Lung (tissue), 12 donors: ENCODE results near the gene BAIAP2. TPM values are rescaled to one million over a fixed set of nuclear protein-coding genes. Genes with fewer than 3 reads are reported as not detected.

ENCODE experiments used
- ATAC-seq: fragments of 200-7000 bp; cut with Tn5 transposase; one replicate; pipeline ENCODE4 v1.9.1; 2020; ENCODE audit warnings: moderate number of reproducible peaks; ENCODE audit not compliant: insufficient read depth, low FRiP score
- DNase-seq, 3 donors: peaks; one replicate each; pipeline ENCODE4 v3.0.0-alpha.2; 2013 to 2017
- H3K27ac ChIP-seq, 2 donors: one replicate each; pipeline ENCODE4 v1.5.1; 2013; ENCODE audit warnings: mild to moderate bottlenecking in 2 of 2, moderate library complexity in 2 of 2, control low read depth in 1 of 2, inconsistent platforms in 1 of 2, low read depth in 1 of 2, low read length in 1 of 2
- H3K27me3 ChIP-seq, 3 donors: one replicate each; pipeline ENCODE4 v1.5.1; 2013; ENCODE audit warnings: low read length in 2 of 3; ENCODE audit not compliant: control insufficient read depth in 3 of 3, insufficient read depth in 3 of 3
- H3K36me3 ChIP-seq, 4 donors: one replicate each; pipeline ENCODE4 v1.5.1; 2013; ENCODE audit warnings: low read length in 4 of 4, mild to moderate bottlenecking in 1 of 4, moderate library complexity in 1 of 4; ENCODE audit not compliant: control insufficient read depth in 4 of 4, insufficient read depth in 4 of 4
- H3K4me1 ChIP-seq, 5 donors: one replicate each; pipeline ENCODE4 v1.5.1; 2013; ENCODE audit warnings: low read length in 5 of 5, mild to moderate bottlenecking in 2 of 5, moderate library complexity in 1 of 5; ENCODE audit not compliant: control insufficient read depth in 5 of 5, insufficient read depth in 5 of 5
- H3K4me3 ChIP-seq: one replicate; pipeline ENCODE4 v1.5.1; 2013; ENCODE audit warnings: mild to moderate bottlenecking, control low read depth, moderate library complexity
- H3K9ac ChIP-seq, 2 donors: one replicate each; pipeline ENCODE4 v1.5.1; 2013; ENCODE audit warnings: low read length in 2 of 2, control low read depth in 1 of 2; ENCODE audit not compliant: insufficient read depth in 1 of 2
- H3K9me3 ChIP-seq, 4 donors: one replicate each; pipeline ENCODE4 v1.5.1; 2013; ENCODE audit warnings: low read length in 3 of 4, mild to moderate bottlenecking in 1 of 4, moderate library complexity in 1 of 4; ENCODE audit not compliant: control insufficient read depth in 4 of 4, insufficient read depth in 3 of 4
- CTCF ChIP-seq: IDR thresholded peaks from 2 replicates; pipeline ENCODE4 v1.5.1; 2012; ENCODE audit warnings: mild to moderate bottlenecking; ENCODE audit errors: control extremely low read depth, extremely low read depth
- WGBS, 2 donors: extraction: QIAGEN DNeasy Blood & Tissue Kit; methylation state at CpG; one replicate each; pipeline ENCODE4 v1.1.7; 2013; 5-methylcytosine and 5-hydroxymethylcytosine counted together
- polyA plus RNA-seq, 2 donors: library from polyadenylated mRNA; stranded (reverse); fragments of 200-250 nt; gene quantifications; one replicate each; pipeline ENCODE4 v1.2.1, GENCODE V29; 2013
- total RNA-seq, 2 donors: library from RNA; depleted of rRNA in 1 of 2; stranded (reverse); fragments of >200 nt in 1 of 2; gene quantifications; one replicate each; pipeline ENCODE4 v1.2.1, GENCODE V29; 2014 to 2021
- donor health status: control.
- donor health status: control.
- donor health status: Bipolar disorder and iron deficiency.
- donor health status: healthy.
- donor health status: DM: yes; HTN: yes; CAD: no.

BAIAP2 gene
- total and polyA plus RNA-seq, 4 donors: 59.2 to 141 (median 77.7) TPM

DNA sequence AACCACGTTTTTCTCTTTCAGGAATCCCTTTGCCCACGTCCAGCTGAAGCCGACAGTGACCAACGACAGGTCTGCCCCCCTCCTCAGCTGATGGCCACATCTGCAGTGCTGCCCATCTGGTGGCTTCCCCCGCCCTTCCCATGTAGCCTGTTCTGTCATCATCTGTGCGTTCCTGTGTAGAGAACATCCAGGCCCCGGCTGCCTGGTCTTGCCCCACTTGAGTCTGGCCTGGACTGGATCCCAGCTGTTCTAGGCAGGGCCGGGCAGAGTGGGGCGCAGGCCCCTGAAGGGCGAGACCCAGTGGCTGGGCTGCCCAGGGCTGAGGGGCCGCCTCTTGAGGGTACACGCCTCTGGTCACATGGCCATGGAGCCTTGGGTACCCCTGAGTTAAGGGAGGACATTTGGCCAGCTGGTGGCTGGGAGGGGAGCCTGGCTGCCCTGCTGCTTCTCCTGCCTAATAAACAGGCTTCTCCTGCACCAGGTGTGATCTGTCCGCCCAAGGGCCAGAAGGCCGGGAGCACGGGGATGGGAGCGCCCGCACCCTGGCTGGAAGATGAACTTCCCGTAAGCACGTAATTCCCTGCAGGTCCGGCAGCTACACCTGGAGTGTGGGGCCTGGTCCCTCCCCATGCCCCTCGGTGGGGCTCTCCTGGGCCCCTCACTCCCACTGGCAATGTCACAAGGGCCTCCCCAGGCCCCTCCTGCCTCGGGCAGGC, 81.0 kb downstream of the BAIAP2 start:
- no peak overlapping the region for H3K4me3 ChIP-seq
- TF ChIP-seq CTCF: no peak
- H3K27me3 ChIP-seq: no peaks in the 10 kb centered on the region
- WGBS, 2 donors: 85 to 91% methylated on average over 22 of the region's 22 CpGs
- ATAC-seq (no peak), DNase-seq (no peak)
- H3K9me3 ChIP-seq: no peaks in the 10 kb centered on the region
- no peak overlapping the region for H3K27ac ChIP-seq
- peaks cover 0 to 9% (median 0%) of the 10 kb centered on the region in 5 donors for H3K4me1 ChIP-seq
- H3K36me3 ChIP-seq: peaks cover 0 to 44% (median 0%) of the 10 kb centered on the region in 4 donors
- no peak overlapping the region for H3K9ac ChIP-seq

GRCh38 chr17:81116704-81117103, 81.8 kb downstream of the BAIAP2 start:
- peaks cover 0 to 47% (median 0%) of the 10 kb centered on the region in 4 donors for H3K36me3 ChIP-seq
- no peak overlapping the region for H3K4me3 ChIP-seq
- 84 to 89% methylated on average over 8 of the region's 8 CpGs for WGBS, 2 donors
- no peak for ATAC-seq
- H3K9me3 ChIP-seq: no peaks in the 10 kb centered on the region
- H3K27me3 ChIP-seq: peaks cover 0 to under 1% (median 0%) of the 10 kb centered on the region in 3 donors
- H3K9ac ChIP-seq: no peak overlapping the region
- no peak for DNase-seq
- H3K4me1 ChIP-seq: peaks cover 0 to 9% (median 0%) of the 10 kb centered on the region in 5 donors
- TF ChIP-seq CTCF: no peak
- H3K27ac ChIP-seq: no peak overlapping the region

DNA sequence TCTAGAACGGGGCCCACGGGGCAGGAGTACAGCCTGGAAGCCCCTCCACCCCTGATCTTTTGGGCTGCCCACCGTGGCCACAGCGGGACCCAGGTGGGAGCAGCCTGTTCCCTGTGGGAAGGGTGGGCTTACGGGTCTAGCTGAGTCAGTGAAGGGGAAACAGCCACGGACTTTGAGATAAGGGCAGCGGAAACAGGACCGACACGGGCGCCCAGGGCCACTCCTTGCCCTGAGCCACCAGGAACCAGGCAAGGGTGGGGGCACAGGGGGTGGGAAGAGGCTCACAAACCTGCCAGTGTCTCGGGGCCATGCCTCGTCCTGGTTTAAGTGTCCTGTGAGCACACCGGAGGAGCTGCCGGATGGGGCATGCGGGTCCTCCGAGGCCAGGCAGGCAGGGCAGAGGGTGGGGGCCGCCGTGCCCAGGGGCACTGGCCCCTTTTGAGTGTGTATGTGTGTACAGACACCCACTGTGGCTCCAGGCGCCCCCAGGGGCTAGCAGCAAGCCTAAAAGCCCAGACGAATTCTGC, 82.8 kb downstream of the BAIAP2 start:
- TF ChIP-seq CTCF: no peak
- H3K27me3 ChIP-seq: peaks cover 0 to 3% (median under 1%) of the 10 kb centered on the region in 3 donors
- 81 to 83% methylated on average over 18 to 20 of the region's 20 CpGs for WGBS, 2 donors
- H3K4me3 ChIP-seq: no peak overlapping the region
- no peaks in the 10 kb centered on the region for H3K9me3 ChIP-seq
- ATAC-seq (no peak), DNase-seq (no peak)
- no peak overlapping the region for H3K9ac ChIP-seq
- H3K27ac ChIP-seq: no peak overlapping the region
- H3K36me3 ChIP-seq: peaks cover 0 to 48% (median 0%) of the 10 kb centered on the region in 4 donors
- peaks cover 0 to 9% (median 0%) of the 10 kb centered on the region in 5 donors for H3K4me1 ChIP-seq
